Lower leg skin (tissue), 3 donors: ENCODE measurements around the gene C9.

Experiments used
- CTCF ChIP-seq, 3 donors: fragments of 450-650 bp; IDR thresholded peaks; one replicate each; pipeline ENCODE4 v1.5.1; 2016; ENCODE audit warnings: antibody characterized with exemption in 3 of 3, mild to moderate bottlenecking in 3 of 3, moderate library complexity in 2 of 3
- POLR2A ChIP-seq, 2 donors: fragments of 450-650 bp; IDR thresholded peaks; one replicate each; pipeline ENCODE4 v1.6.1; 2016 to 2017; ENCODE audit warnings: antibody characterized with exemption in 2 of 2, mild to moderate bottlenecking in 1 of 2, moderate library complexity in 1 of 2

- TF ChIP-seq CTCF (IDR thresholded peaks at IDR 0.05): no peak
- TF ChIP-seq POLR2A (IDR thresholded peaks at IDR 0.05): no peak
These were observed 46.8 kb upstream of the C9 start for GRCh38 chr5:39411061-39411460.
